Measurements from ENCODE around the gene ZNF639. TPM values are rescaled to one million over a fixed set of nuclear protein-coding genes. Genes with fewer than 3 reads are reported as not detected.

ZNF639 gene
- total and polyA plus RNA-seq, 10 of the 15 experiments (the other 5 are each of a cell fraction or from before 2014, with no cell fraction given): 16.3 to 61.2 (median 35.3) TPM

DNA sequence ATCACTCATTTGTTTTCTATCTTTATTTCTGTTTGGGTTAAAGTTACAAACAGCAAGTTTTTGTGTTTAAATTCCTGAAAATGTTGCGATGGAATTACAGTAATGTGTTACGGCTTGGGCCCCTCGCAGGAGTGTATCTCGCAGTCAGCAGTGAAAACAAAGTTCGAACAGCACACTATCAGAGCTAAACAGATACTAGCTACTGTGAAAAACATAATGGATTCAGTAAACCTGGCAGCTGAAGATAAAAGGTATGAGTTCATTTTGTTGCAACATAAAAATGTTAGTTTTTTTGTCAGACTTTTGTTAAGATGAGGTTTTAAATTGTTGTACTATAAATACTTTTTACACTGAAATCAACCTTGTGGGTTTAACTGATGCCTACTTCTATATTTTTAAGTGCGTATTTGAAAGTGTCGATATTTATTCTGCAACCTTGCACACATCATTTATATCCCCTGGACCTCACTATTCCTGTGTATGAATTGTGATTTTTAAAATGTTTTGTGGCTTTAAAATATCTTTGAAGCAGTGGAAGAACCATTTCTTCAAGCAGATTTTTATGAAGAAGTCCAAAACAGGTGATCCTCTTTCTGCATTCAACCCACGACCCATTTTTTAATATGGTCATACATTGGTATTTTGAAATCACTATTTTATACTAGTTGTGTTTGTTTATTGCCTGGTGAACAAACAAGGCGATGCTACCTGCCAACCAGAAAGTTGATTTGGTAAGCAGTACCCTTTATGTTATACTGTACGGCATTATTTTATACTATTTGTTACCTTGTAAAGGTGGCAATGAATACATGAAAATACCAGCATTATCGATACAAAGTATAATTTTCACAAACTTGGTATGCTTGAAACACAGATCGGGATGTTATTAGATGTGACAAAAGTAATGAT is 52.5 kb downstream of the ZNF639 start:
- H3K4me3 ChIP-seq: no peak overlapping the region
- intact Hi-C loops (cut with micrococcal nuclease; ENCODE audit: unreplicated experiment): no loop called here
- DNase-seq (ENCODE audit: low read depth, low spot score) (no peak), ATAC-seq (no peak), FAIRE-seq (no peak)
- CTCF ChIA-PET: interaction anchor here (1.0 to 1.1 kb wide), 2 partner anchors 51 to 54 kb away, joined by 3 to 4 read pairs; no protein-coding TSS in a partner anchor
- in situ Hi-C loops (cut with MboI): no loop called here
- H3K36me3 ChIP-seq (ENCODE audit: control insufficient read depth in 2 of 2, insufficient read depth in 2 of 2, low read length in 1 of 2): peaks cover 8 to 41% of the 10 kb centered on the region in 2 experiments
- SMC1A ChIA-PET (ENCODE audit: uncharacterized antibody, unreplicated experiment): interaction anchor here (0.9 to 2.9 kb wide), 4 partner anchors 15 to 63 kb away, joined by 3 to 9 read pairs (median 3); partner anchors contain the start of gene MFN1
- TF ChIP-seq, protein P1, sequence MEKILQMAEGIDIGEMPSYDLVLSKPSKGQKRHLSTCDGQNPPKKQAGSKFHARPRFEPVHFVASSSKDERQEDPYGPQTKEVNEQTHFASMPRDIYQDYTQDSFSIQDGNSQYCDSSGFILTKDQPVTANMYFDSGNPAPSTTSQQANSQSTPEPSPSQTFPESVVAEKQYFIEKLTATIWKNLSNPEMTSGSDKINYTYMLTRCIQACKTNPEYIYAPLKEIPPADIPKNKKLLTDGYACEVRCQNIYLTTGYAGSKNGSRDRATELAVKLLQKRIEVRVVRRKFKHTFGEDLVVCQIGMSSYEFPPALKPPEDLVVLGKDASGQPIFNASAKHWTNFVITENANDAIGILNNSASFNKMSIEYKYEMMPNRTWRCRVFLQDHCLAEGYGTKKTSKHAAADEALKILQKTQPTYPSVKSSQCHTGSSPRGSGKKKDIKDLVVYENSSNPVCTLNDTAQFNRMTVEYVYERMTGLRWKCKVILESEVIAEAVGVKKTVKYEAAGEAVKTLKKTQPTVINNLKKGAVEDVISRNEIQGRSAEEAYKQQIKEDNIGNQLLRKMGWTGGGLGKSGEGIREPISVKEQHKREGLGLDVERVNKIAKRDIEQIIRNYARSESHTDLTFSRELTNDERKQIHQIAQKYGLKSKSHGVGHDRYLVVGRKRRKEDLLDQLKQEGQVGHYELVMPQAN (conservative IDR thresholded peaks at IDR 0.05): no peak
- TF ChIP-seq, protein P2, sequence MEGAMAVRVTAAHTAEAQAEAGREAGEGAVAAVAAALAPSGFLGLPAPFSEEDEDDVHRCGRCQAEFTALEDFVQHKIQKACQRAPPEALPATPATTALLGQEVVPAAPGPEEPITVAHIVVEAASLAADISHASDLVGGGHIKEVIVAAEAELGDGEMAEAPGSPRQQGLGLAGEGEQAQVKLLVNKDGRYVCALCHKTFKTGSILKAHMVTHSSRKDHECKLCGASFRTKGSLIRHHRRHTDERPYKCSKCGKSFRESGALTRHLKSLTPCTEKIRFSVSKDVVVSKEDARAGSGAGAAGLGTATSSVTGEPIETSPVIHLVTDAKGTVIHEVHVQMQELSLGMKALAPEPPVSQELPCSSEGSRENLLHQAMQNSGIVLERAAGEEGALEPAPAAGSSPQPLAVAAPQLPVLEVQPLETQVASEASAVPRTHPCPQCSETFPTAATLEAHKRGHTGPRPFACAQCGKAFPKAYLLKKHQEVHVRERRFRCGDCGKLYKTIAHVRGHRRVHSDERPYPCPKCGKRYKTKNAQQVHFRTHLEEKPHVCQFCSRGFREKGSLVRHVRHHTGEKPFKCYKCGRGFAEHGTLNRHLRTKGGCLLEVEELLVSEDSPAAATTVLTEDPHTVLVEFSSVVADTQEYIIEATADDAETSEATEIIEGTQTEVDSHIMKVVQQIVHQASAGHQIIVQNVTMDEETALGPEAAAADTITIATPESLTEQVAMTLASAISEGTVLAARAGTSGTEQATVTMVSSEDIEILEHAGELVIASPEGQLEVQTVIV (IDR thresholded peaks at IDR 0.05; ENCODE audit: borderline replicate concordance, partially characterized antibody): no peak
- TF ChIP-seq SREBF2 (IDR thresholded peaks at IDR 0.05; ENCODE audit: low read length) (no peak), SIN3A (IDR thresholded peaks at IDR 0.05; ENCODE audit: low read depth, low read length) (no peak), POLR2A (IDR thresholded peaks at IDR 0.05; ENCODE audit: low read depth, low read length) (no peak), NFIC (IDR thresholded peaks at IDR 0.05; ENCODE audit: low read depth, low read length) (no peak), SPI1 (IDR thresholded peaks at IDR 0.05; ENCODE audit: borderline replicate concordance, insufficient read depth, low read depth, low read length) (no peak), EGR1 (IDR thresholded peaks at IDR 0.05; ENCODE audit: borderline replicate concordance in 1 of 2, low read depth in 2 of 2, low read length in 2 of 2) (no peak)
- TF ChIP-seq, protein P3, sequence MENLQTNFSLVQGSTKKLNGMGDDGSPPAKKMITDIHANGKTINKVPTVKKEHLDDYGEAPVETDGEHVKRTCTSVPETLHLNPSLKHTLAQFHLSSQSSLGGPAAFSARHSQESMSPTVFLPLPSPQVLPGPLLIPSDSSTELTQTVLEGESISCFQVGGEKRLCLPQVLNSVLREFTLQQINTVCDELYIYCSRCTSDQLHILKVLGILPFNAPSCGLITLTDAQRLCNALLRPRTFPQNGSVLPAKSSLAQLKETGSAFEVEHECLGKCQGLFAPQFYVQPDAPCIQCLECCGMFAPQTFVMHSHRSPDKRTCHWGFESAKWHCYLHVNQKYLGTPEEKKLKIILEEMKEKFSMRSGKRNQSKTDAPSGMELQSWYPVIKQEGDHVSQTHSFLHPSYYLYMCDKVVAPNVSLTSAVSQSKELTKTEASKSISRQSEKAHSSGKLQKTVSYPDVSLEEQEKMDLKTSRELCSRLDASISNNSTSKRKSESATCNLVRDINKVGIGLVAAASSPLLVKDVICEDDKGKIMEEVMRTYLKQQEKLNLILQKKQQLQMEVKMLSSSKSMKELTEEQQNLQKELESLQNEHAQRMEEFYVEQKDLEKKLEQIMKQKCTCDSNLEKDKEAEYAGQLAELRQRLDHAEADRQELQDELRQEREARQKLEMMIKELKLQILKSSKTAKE (IDR thresholded peaks at IDR 0.05; ENCODE audit: low read depth, poor library complexity, severe bottlenecking): no peak
- RAD21 ChIA-PET (ENCODE audit: unreplicated experiment): no interaction called here
- H3K9me3 ChIP-seq (replicated peaks; ENCODE audit: control insufficient read depth, insufficient read depth, low read length): no peaks in the 10 kb centered on the region
- 95% methylated on average over 12 of the region's 12 CpGs for WGBS (ENCODE audit: insufficient coverage, insufficient replicate concordance, low lambda C conversion rate, missing lambda C conversion rate)
- POLR2A ChIA-PET: no interaction called here
- no peaks in the 10 kb centered on the region for H3K27me3 ChIP-seq (replicated peaks in 1 of 2; ENCODE audit: control insufficient read depth in 2 of 2, insufficient read depth in 2 of 2, low read length in 1 of 2)
- no peak overlapping the region for H3K27ac ChIP-seq (ENCODE audit: control insufficient read depth, insufficient read depth)
- no peak overlapping the region for H2AFZ ChIP-seq (ENCODE audit: control insufficient read depth, low read depth, low read length)
- no peaks in the 10 kb centered on the region for H3K4me1 ChIP-seq (ENCODE audit: control insufficient read depth, insufficient read depth, low read length)
- BruUV-seq (replicated peaks): no TSS peak
- no peaks in the 10 kb centered on the region for H3K79me2 ChIP-seq (ENCODE audit: control insufficient read depth, insufficient read depth, low read length)
- no peak overlapping the region for H3K4me2 ChIP-seq (ENCODE audit: control insufficient read depth, insufficient read depth)
- no peaks in the 10 kb centered on the region for H4K20me1 ChIP-seq (ENCODE audit: control insufficient read depth, insufficient read depth)
- no peak overlapping the region for H3K9ac ChIP-seq (ENCODE audit: control insufficient read depth, insufficient read depth, low read length)

Measured in GM12878 (cell line).